SK-N-MC (cell line): ENCODE measurements around the gene TLR2.

Experiments used
- EZH2 ChIP-seq: fragments of 200-600 bp; sonication (generic); IDR thresholded peaks from one replicate; pipeline ENCODE4 v1.6.1; 2017; ENCODE audit warnings: antibody characterized with exemption
- POLR2AphosphoS5 ChIP-seq: IDR thresholded peaks from 2 replicates; pipeline ENCODE4 v1.6.1; 2012; ENCODE audit warnings: mild to moderate bottlenecking, low read depth, low read length, borderline replicate concordance

DNA sequence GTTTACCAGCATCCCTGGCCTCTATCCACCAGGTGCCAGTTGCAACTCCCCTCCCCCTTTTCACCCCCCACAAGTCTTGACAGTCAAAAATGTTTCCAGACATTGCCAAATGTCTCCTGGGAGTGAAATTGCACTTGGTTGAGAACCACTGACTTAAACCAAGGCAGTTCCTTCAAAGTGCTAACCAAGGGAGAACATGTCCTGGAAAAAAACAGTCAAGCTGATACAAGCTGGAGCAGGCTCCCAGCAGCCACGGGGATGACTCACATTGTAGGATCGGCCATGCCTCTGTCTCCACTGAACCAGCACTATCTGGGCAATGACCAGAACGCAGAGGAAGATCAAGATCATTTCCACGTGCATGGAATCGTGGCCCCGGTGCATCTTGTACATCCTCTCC, 64.3 kb downstream of the TLR2 start:
- no peak for TF ChIP-seq EZH2
- no peak for TF ChIP-seq POLR2AphosphoS5
